SH-SY5Y (cell line): Measurements from ENCODE around the gene APOO.

Experiments used
- GATA2 ChIP-seq: IDR thresholded peaks from 2 replicates; pipeline ENCODE4 v1.6.1; 2011; ENCODE audit warnings: mild to moderate bottlenecking, low read depth, low read length
- GATA3 ChIP-seq: IDR thresholded peaks from 2 replicates; pipeline ENCODE4 v1.6.1; 2011; ENCODE audit warnings: low read depth, mild to moderate bottlenecking, low read length, moderate library complexity

GRCh38 chrX:23896981-23897380, 10.8 kb downstream of the APOO start:
- no peak for TF ChIP-seq GATA3
- TF ChIP-seq GATA2 = no peak
